ENCODE measurements around the gene ABCC4. TPM values are rescaled to one million over a fixed set of nuclear protein-coding genes. Genes with fewer than 3 reads are reported as not detected.

The ABCC4 gene
- total and polyA plus RNA-seq, 5 donors, result 1.2 to 5.8 (median 4.4) TPM

DNA sequence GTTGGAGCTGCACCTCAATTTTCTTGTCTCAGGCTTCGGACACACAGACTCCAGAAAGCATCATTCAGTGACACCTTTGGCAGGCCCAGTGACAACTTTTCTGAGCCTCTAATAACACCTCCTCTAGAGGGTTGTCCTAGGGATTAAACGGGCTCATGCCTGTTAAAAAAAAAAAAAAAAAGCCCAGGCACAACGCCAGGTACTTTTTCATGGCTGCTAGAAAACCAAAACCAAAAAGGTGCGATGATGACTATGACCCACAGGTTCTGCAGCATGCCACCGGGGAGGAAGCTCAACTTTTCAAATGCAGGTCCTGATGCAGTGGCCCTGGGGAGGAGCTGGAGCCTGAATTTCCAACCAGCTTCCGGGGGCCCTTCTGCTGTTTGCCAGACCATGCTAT, 184.2 kb downstream of the ABCC4 start:
- no peaks in the 10 kb centered on the region for H3K9me3 ChIP-seq (ENCODE audit: control insufficient read depth, low read length)
- no peaks in the 10 kb centered on the region for H3K4me1 ChIP-seq (ENCODE audit: control insufficient read depth, insufficient read depth, low read length)
- no peaks in the 10 kb centered on the region for H3K27me3 ChIP-seq (ENCODE audit: control insufficient read depth, insufficient read depth)
- 61% methylated on average over 6 of the region's 6 CpGs for WGBS
- intact Hi-C loops (cut with DNase I), result no loop called here
- no peak for DNase-seq
- ATAC-seq, result no peak
- no peak overlapping the region for H3K27ac ChIP-seq (ENCODE audit: low read length)
- H3K4me3 ChIP-seq (ENCODE audit: low read length), result no peak overlapping the region

DNA sequence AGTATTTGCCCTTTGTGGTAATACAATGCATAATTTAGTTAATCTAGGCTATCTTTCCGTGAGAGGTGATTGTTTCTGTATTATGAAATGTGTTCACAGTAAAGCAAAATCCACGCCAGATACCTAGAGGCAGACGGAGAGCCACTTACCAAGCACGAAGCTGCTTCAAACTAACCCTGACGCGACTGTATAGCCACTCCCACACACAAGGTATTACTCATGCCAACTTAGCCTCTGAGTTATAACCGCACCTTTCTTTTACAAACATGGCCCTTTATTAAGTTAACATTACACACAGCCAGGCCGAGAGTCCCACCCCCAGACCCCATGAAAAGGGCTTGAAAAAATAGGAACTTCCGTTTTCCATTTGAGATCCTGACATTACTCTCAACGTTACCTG, 185.7 kb downstream of the ABCC4 start:
- no peaks in the 10 kb centered on the region for H3K9me3 ChIP-seq (ENCODE audit: control insufficient read depth, low read length)
- no peak overlapping the region for H3K27ac ChIP-seq (ENCODE audit: low read length)
- no peaks in the 10 kb centered on the region for H3K4me1 ChIP-seq (ENCODE audit: control insufficient read depth, insufficient read depth, low read length)
- no peak for ATAC-seq
- intact Hi-C loops (cut with DNase I), result no loop called here
- H3K27me3 ChIP-seq (ENCODE audit: control insufficient read depth, insufficient read depth), result no peaks in the 10 kb centered on the region
- H3K4me3 ChIP-seq (ENCODE audit: low read length), result no peak overlapping the region
- DNase-seq, result no peak
- 76% methylated on average over 10 of the region's 10 CpGs for WGBS

- Histone ChIP-seq H3K4me1 (ENCODE audit: control insufficient read depth, insufficient read depth, low read length) (no peaks in the 10 kb centered on the region), H3K27me3 (ENCODE audit: control insufficient read depth, insufficient read depth) (no peaks in the 10 kb centered on the region), H3K9me3 (ENCODE audit: control insufficient read depth, low read length) (no peaks in the 10 kb centered on the region), H3K27ac (ENCODE audit: low read length) (no peak overlapping the region), H3K4me3 (ENCODE audit: low read length) (no peak overlapping the region)
- DNase-seq, result no peak
- ATAC-seq, result no peak
- WGBS, result 80% methylated on average over 5 of the region's 5 CpGs
- intact Hi-C loops (cut with DNase I), result no loop called here
Measured at GRCh38 chr13:95113601-95114000, 187.7 kb downstream of the ABCC4 start.

GRCh38 chr13:95112883-95113282, 188.4 kb downstream of the ABCC4 start:
- WGBS, result 88% methylated on average over 4 of the region's 4 CpGs
- ATAC-seq, result no peak
- intact Hi-C loops (cut with DNase I), result no loop called here

DNA sequence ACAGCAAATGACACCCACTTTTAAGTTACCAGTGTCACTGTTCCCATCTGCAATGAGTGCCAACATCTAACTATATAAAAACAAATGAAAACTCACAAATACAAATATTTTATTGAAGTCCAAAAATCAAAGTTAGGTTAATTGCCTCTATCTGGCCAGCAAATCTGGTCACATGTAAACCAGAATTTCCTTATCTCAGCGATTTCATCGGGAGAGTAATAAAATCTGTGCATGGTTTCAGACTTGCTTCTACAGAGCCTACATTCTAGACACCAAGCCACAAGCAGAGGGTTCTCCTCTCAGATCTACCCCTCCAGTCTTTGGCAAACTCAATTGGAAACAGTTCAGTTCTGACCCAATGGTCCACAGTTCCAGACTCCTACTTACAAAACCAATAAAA, 189.6 kb downstream of the ABCC4 start:
- intact Hi-C loops (cut with DNase I), result no loop called here
- WGBS, result 87% methylated on average over 2 of the region's 2 CpGs

More at GRCh38 chr13:95112883-95113282, 188.4 kb downstream of the ABCC4 start:
- H3K27ac ChIP-seq (ENCODE audit: low read length), result no peak overlapping the region
- no peak overlapping the region for H3K4me3 ChIP-seq (ENCODE audit: low read length)
- no peaks in the 10 kb centered on the region for H3K9me3 ChIP-seq (ENCODE audit: control insufficient read depth, low read length)
- no peaks in the 10 kb centered on the region for H3K27me3 ChIP-seq (ENCODE audit: control insufficient read depth, insufficient read depth)
- no peaks in the 10 kb centered on the region for H3K4me1 ChIP-seq (ENCODE audit: control insufficient read depth, insufficient read depth, low read length)
- no peak for DNase-seq

GRCh38 chr13:95106562-95106961, 194.7 kb downstream of the ABCC4 start:
- Histone ChIP-seq H3K4me3 (ENCODE audit: low read length) (no peak overlapping the region), H3K9me3 (ENCODE audit: control insufficient read depth, low read length) (no peaks in the 10 kb centered on the region), H3K27me3 (ENCODE audit: control insufficient read depth, insufficient read depth) (no peaks in the 10 kb centered on the region), H3K27ac (ENCODE audit: low read length) (no peak overlapping the region), H3K4me1 (ENCODE audit: control insufficient read depth, insufficient read depth, low read length) (no peaks in the 10 kb centered on the region)
- intact Hi-C loops (cut with DNase I), result no loop called here
- DNase-seq (no peak), ATAC-seq (no peak)
- 52% methylated on average over 1 of the region's 1 CpG for WGBS

More for the DNA sequence above, 189.6 kb downstream of the ABCC4 start:
- Histone ChIP-seq H3K27me3 (ENCODE audit: control insufficient read depth, insufficient read depth) (no peaks in the 10 kb centered on the region), H3K9me3 (ENCODE audit: control insufficient read depth, low read length) (no peaks in the 10 kb centered on the region), H3K27ac (ENCODE audit: low read length) (no peak overlapping the region), H3K4me3 (ENCODE audit: low read length) (no peak overlapping the region), H3K4me1 (ENCODE audit: control insufficient read depth, insufficient read depth, low read length) (no peaks in the 10 kb centered on the region)
- ATAC-seq, result no peak
- DNase-seq, result no peak

DNA sequence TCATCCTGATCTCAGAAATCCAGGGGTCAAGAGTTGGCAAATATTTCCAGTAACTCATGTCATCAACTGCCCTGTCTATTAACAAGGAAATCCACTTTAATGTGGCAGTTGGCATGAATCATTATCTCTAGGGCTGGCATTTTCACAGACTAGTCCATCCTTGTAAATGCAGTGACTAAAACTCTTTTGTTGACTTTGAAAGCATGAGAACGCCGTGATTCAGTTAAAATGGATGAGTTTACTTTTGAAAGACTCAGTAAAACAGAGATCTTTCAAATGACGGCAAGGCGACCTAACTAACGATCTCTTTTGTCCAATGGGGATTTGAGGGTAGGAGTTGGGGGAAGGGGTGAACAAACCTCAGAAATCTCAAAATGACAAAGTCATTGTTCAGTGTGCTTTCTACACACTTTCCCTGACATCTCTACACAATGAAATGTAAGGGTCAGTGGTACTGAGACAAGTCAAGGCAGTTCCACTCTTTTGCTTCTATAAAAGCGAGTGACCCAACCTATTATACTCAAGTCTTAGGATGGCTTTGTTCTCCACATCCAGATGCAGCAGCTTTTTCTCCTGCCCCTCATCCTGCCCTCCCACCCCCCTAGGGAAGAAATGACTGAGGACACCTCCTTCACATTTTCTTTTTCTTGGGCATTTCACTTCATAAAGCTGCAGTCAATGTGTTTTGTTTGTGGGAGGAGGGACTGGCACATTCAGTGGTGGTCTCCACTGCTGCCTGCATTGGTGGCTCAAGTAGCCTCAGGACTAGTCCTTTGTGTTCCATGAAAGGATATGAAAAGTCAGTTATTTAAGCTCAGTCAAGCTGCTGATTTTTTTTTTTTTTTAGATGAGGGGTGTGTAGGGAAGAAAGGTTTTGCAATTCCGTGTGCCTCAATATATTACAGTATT, 200.5 kb downstream of the ABCC4 start:
- ATAC-seq, result no peak
- no peak overlapping the region for H3K4me3 ChIP-seq (ENCODE audit: low read length)
- H3K9me3 ChIP-seq (ENCODE audit: control insufficient read depth, low read length), result no peaks in the 10 kb centered on the region
- H3K27ac ChIP-seq (ENCODE audit: low read length), result no peak overlapping the region
- no peaks in the 10 kb centered on the region for H3K4me1 ChIP-seq (ENCODE audit: control insufficient read depth, insufficient read depth, low read length)
- no peak for DNase-seq
- intact Hi-C loops (cut with DNase I), result no loop called here
- WGBS, result 83% methylated on average over 7 of the region's 7 CpGs
- no peaks in the 10 kb centered on the region for H3K27me3 ChIP-seq (ENCODE audit: control insufficient read depth, insufficient read depth)

- no peak overlapping the region for H3K4me3 ChIP-seq (ENCODE audit: low read length)
Measured at GRCh38 chr13:95099541-95099940, 201.7 kb downstream of the ABCC4 start.

DNA sequence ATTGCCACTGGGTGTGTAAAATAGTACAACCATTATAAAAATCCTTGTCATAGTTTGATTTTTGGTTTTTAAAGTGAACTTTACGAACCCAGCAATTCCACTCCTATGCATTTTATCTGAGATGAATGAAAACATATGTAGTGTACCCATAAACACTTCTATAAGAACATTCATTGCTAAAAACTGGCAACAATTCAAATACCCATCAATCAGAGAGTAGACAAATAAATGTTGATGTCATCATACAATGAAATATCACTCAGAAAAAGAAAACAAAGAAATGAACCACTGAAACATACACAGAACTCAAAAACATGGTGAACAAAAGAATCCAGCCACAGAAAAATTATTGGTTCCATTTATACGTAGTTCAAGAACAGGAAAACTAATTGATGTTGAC, 202.3 kb downstream of the ABCC4 start:
- H3K9me3 ChIP-seq (ENCODE audit: control insufficient read depth, low read length), result no peaks in the 10 kb centered on the region
- no peaks in the 10 kb centered on the region for H3K4me1 ChIP-seq (ENCODE audit: control insufficient read depth, insufficient read depth, low read length)
- DNase-seq, result no peak
- ATAC-seq, result no peak
- H3K27me3 ChIP-seq (ENCODE audit: control insufficient read depth, insufficient read depth), result no peaks in the 10 kb centered on the region
- intact Hi-C loops (cut with DNase I), result no loop called here
- 88% methylated on average over 2 of the region's 2 CpGs for WGBS
- H3K4me3 ChIP-seq (ENCODE audit: low read length), result no peak overlapping the region
- no peak overlapping the region for H3K27ac ChIP-seq (ENCODE audit: low read length)

More at GRCh38 chr13:95099541-95099940, 201.7 kb downstream of the ABCC4 start:
- no peaks in the 10 kb centered on the region for H3K27me3 ChIP-seq (ENCODE audit: control insufficient read depth, insufficient read depth)
- ATAC-seq (no peak), DNase-seq (no peak)
- no peak overlapping the region for H3K27ac ChIP-seq (ENCODE audit: low read length)
- no peaks in the 10 kb centered on the region for H3K4me1 ChIP-seq (ENCODE audit: control insufficient read depth, insufficient read depth, low read length)
- WGBS, result 98% methylated on average over 6 of the region's 6 CpGs
- H3K9me3 ChIP-seq (ENCODE audit: control insufficient read depth, low read length), result no peaks in the 10 kb centered on the region
- intact Hi-C loops (cut with DNase I), result no loop called here

DNA sequence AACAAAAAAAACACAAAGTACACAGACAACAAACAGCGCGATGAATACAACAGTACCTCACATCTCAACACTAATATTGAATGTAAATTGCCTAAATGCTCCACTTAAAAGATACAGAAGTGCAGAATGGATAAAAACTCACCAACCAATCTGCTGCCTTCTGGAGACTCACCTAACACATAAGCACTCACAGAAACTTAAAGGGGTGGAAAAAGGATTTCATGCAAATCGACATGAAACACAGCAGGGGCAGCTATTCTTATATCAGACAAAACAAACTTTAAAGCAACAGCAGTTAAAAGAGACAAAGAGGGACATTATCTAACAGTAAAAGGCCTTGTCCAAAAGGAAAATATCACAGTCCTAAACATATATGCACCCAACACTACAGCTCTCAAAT, 209.5 kb downstream of the ABCC4 start:
- no peak overlapping the region for H3K27ac ChIP-seq (ENCODE audit: low read length)
- H3K4me3 ChIP-seq (ENCODE audit: low read length), result no peak overlapping the region
- intact Hi-C loops (cut with DNase I), result no loop called here
- ATAC-seq, result no peak
- H3K27me3 ChIP-seq (ENCODE audit: control insufficient read depth, insufficient read depth), result no peaks in the 10 kb centered on the region
- no peak for DNase-seq
- no peaks in the 10 kb centered on the region for H3K9me3 ChIP-seq (ENCODE audit: control insufficient read depth, low read length)
- H3K4me1 ChIP-seq (ENCODE audit: control insufficient read depth, insufficient read depth, low read length), result no peaks in the 10 kb centered on the region
- WGBS, result 91% methylated on average over 3 of the region's 3 CpGs

DNA sequence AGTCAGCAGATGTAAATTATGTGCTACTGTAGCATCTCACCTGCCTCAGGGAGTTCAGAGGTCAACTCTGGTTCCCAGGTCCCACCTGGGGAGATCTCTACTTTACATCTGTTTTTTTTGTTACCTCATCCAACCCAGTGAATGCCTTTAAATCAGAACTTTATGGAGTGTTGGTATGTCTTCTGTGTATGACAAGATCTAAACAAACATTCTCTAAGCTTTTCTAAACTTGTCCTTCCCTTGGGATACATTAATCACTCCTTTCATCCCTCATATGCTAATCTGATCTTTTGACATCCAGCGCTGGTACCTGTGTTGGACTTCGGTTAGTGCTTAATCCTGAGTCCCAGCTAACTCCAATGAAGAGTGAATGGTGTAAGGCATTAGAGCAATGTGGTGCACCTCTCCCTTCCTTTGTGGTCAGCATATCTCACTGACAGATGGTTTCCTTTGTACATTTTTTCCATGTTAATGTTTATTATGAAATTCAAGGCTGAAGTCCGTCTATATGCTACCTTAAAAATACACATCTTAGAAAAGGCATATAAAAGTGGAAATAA, 213.4 kb downstream of the ABCC4 start:
- DNase-seq, result no peak
- H3K9me3 ChIP-seq (ENCODE audit: control insufficient read depth, low read length), result no peaks in the 10 kb centered on the region
- 75% methylated on average over 3 of the region's 3 CpGs for WGBS
- H3K27ac ChIP-seq (ENCODE audit: low read length), result no peak overlapping the region
- ATAC-seq, result no peak
- H3K27me3 ChIP-seq (ENCODE audit: control insufficient read depth, insufficient read depth), result no peaks in the 10 kb centered on the region
- H3K4me1 ChIP-seq (ENCODE audit: control insufficient read depth, insufficient read depth, low read length), result no peaks in the 10 kb centered on the region
- intact Hi-C loops (cut with DNase I), result no loop called here
- no peak overlapping the region for H3K4me3 ChIP-seq (ENCODE audit: low read length)

Data from right cardiac atrium (tissue), 5 donors.